Smooth muscle cell of the umbilical artery (primary cell): ENCODE data around the gene PLAC9. TPM values are rescaled to one million over a fixed set of nuclear protein-coding genes. Genes with fewer than 3 reads are reported as not detected.

Source experiments
- total RNA-seq: library from RNA; depleted of rRNA; stranded (reverse); fragments of >200 nt; gene quantifications from 2 replicates; pipeline ENCODE4 v1.2.3, GENCODE V29; 2014

PLAC9 gene
- 2.6 and 2.7 TPM in 2 replicates for total RNA-seq

DNA sequence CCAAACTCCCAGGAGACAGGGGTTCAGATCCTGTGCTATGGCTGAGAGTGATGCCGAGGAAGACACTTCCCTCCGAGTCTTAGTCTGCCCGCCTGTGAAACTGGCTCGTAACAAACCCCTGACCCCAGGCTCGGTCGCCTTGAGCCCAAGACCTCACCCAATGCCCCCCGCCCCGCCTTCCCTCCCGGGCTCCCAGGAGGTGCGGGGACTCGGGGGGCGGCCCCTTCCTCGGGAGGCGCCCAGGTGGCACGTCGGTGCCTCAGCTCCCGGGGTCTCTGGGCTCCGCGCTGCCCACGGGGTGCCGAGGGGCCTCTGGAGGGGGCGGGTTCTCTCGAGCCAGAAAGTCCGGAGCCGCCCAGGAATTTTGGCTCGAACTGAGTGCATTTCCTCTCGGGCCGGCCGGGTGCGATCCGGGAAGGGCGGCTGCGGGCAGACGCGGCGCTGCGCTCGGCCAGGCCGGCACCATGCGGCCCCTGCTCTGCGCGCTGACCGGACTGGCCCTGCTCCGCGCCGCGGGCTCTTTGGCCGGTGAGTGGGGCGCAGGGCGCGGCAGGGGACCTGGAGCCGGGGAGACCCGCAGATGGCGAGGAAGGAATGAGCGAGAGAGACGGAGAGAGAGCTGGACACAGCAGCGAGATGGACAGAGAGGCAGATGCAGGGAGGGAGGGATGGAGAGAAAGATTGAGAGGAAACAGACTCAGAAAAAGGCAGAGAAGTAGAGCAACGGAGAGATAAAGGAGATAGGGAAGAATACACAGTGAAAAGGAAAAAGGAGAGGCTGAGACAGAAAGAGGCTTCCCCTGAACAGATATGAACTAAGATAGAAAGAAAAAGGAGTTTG is at the start of gene PLAC9:
TSS of gene PLAC9 (plus strand) at position 432 of the 841 bp plus-strand sequence. CDS start at position 465, 33 bp downstream.

Other genes starting within 250 kb of the PLAC9 start
- not detected in 2 replicates for gene SFTPD, start 183.6 kb upstream of the PLAC9 start, total RNA-seq
- gene TMEM254, start 54.1 kb upstream of the PLAC9 start, total RNA-seq, result 6.6 and 8.3 TPM in 2 replicates
- gene ANXA11, start 72.8 kb downstream of the PLAC9 start, total RNA-seq, result 40.4 and 81.8 TPM in 2 replicates
- not detected in 2 replicates for gene MAT1A, start 156.9 kb downstream of the PLAC9 start, total RNA-seq
- not detected in 2 replicates for gene DYDC1, start 224.0 kb downstream of the PLAC9 start, total RNA-seq
- gene DYDC2, start 224.1 kb downstream of the PLAC9 start, total RNA-seq, result not detected in 2 replicates